DMS153 (cell line): Measurements from ENCODE around the gene NEUROG1.

ENCODE experiments used
- DNase-seq: peaks from one replicate; lab custom pipeline; 2025; lab: John Stamatoyannopoulos, UW

Gene NEUROG1

GRCh38 chr5:135493406-135494180 lies 42.2 kb downstream of the NEUROG1 start:
- no peak for DNase-seq

- no peak for DNase-seq
These were observed 43.5 kb downstream of the NEUROG1 start for GRCh38 chr5:135492319-135492626.

DNA sequence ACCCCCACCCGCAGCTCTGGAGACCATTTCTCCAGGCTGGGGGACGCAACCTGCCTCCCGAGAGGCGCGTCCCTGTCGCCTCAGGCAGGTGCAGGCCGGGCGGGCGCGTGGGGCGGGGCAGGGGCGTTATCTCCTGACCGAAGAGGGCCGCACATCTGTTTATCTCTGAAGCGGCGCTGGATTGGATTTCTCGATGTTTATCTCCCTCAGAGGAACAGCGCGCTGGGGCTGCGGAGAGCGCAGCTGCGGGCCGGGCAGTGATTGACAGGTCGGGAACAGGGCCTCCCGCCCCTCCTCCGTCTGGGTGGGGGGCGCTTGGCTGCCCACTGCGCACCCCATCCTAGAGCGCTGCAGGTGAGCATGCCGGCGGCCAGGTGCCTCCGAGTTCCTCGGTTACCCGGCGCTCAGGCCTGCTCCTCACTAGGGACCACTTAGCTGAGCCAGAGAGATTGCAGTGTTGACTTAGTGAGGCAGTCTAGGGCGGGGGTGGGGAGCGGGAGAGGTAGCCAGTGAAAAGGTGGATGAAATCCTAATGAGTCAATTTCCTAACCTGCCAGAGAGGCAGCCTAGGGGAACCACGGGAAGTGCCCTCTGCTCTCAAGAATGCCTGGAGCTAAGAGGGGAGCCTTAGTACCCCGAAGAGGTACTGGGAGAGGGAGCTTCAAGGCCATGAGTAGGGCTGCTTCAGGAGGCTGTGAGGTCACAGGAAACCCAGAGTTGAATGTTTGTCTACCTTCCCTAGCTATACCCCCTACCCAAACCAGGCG lies 44.0 kb downstream of the NEUROG1 start:
- DNase-seq, result peak; percentile 81

DNA sequence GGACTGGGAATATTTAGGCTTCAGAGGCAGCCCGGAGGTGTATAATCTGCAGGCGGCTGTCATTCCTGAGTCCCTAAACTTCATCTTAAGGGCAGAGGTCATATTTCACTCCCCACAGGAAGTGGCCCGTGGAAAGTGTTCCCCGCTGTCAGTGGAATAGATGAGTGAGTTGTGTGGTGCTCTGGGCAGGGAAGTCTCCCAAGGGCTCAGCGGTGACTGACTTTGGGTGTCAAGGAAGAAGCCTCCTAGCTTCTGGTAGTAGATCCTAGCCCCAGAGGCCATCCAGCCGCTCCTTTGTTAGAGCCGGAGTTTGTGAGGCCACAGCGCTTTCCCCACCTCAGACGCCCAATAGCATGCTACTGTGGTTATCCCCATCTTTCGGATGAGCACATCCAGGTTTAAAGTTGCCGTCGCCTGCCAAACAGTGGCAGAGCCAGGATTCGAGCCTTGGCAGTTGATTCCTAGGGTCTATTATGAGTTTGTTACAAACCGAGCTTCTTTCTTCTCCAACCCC lies 44.7 kb downstream of the NEUROG1 start:
- no peak for DNase-seq

GRCh38 chr5:135490245-135491037 lies 45.3 kb downstream of the NEUROG1 start:
- no peak for DNase-seq

GRCh38 chr5:135489466-135490244 lies 46.1 kb downstream of the NEUROG1 start:
- DNase-seq, result no peak

GRCh38 chr5:135488727-135489465 lies 46.9 kb downstream of the NEUROG1 start:
- DNase-seq, result peak; percentile 44

- DNase-seq, result no peak
These were observed 47.8 kb downstream of the NEUROG1 start for GRCh38 chr5:135487839-135488514.

GRCh38 chr5:135487037-135487395 lies 48.7 kb downstream of the NEUROG1 start:
- no peak for DNase-seq

- no peak for DNase-seq
These were observed 49.4 kb downstream of the NEUROG1 start for GRCh38 chr5:135486131-135487036.

DNA sequence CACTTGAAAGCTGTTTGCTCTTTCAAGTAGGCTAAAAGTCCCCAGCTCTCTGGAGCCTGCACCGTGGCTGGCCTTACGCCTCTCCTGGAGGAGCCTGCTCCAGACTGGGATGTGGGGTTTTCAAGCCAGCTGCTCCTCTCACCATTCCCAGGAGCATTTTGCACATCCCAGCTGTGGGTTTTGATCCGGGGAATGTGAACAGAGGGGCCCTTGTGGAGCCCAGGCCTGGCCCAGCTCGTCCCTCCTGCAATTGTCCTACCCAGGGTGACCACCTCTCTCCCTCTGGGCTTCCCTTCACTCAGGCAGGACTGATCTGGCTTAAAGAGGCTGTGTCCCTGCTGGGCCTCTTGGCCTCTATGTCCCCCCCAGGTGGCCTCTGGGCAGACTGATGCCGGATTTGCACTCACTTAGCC lies 51.1 kb downstream of the NEUROG1 start:
- DNase-seq, result no peak
